ENCODE data around the gene LRRC4C.

DNA sequence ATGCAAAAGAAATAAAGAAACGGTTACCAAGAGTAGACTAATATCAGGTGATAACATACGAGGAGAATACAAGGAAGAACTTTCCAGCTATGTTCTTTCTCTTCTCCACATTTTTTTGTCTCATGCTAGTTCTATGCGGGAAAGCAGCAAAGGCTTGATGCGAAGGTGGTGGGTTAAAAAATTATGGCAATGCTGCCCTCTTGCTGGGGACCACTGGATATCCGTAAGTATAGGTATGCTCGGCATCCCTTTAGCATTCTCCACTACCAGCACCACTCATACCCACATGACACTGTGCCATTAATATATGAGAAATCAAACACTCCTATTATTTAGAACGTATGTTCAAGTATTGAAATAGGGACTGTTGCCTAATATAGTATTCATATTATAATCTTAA lies 776.4 kb downstream of the LRRC4C start:
- TF ChIP-seq ZBTB21 (CRISPR knock-in tag; IDR thresholded peaks at IDR 0.05; ENCODE audit: borderline replicate concordance) (no peak), USF1 (CRISPR knock-in tag; IDR thresholded peaks at IDR 0.05) (no peak), ZNF512 (CRISPR knock-in tag; IDR thresholded peaks at IDR 0.05; ENCODE audit: borderline replicate concordance) (no peak), HMGA2 (CRISPR knock-in tag; IDR thresholded peaks at IDR 0.05) (no peak)
- TF ChIP-seq, protein P1, sequence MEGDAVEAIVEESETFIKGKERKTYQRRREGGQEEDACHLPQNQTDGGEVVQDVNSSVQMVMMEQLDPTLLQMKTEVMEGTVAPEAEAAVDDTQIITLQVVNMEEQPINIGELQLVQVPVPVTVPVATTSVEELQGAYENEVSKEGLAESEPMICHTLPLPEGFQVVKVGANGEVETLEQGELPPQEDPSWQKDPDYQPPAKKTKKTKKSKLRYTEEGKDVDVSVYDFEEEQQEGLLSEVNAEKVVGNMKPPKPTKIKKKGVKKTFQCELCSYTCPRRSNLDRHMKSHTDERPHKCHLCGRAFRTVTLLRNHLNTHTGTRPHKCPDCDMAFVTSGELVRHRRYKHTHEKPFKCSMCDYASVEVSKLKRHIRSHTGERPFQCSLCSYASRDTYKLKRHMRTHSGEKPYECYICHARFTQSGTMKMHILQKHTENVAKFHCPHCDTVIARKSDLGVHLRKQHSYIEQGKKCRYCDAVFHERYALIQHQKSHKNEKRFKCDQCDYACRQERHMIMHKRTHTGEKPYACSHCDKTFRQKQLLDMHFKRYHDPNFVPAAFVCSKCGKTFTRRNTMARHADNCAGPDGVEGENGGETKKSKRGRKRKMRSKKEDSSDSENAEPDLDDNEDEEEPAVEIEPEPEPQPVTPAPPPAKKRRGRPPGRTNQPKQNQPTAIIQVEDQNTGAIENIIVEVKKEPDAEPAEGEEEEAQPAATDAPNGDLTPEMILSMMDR (IDR thresholded peaks at IDR 0.05): no peak
- TF ChIP-seq, protein P2, sequence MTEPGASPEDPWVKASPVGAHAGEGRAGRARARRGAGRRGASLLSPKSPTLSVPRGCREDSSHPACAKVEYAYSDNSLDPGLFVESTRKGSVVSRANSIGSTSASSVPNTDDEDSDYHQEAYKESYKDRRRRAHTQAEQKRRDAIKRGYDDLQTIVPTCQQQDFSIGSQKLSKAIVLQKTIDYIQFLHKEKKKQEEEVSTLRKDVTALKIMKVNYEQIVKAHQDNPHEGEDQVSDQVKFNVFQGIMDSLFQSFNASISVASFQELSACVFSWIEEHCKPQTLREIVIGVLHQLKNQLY (CRISPR knock-in tag; IDR thresholded peaks at IDR 0.05): no peak
- TF ChIP-seq, protein P3, sequence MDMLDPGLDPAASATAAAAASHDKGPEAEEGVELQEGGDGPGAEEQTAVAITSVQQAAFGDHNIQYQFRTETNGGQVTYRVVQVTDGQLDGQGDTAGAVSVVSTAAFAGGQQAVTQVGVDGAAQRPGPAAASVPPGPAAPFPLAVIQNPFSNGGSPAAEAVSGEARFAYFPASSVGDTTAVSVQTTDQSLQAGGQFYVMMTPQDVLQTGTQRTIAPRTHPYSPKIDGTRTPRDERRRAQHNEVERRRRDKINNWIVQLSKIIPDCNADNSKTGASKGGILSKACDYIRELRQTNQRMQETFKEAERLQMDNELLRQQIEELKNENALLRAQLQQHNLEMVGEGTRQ (CRISPR knock-in tag; IDR thresholded peaks at IDR 0.05): no peak
